ENCODE measurements around the gene CCSER1. TPM values are rescaled to one million over a fixed set of nuclear protein-coding genes. Genes with fewer than 3 reads are reported as not detected.

CCSER1 gene
- polyA plus RNA-seq, 1 donor from 2014 or later: 20.8 TPM

GRCh38 chr4:91519155-91519554 is 1392.0 kb downstream of the CCSER1 start:
- no peak overlapping the region for H3K4me2 ChIP-seq (ENCODE audit: low read length)
- no peak for TF ChIP-seq TAF1 (IDR thresholded peaks at IDR 0.05; ENCODE audit: low read depth)
- TF ChIP-seq, protein P1, sequence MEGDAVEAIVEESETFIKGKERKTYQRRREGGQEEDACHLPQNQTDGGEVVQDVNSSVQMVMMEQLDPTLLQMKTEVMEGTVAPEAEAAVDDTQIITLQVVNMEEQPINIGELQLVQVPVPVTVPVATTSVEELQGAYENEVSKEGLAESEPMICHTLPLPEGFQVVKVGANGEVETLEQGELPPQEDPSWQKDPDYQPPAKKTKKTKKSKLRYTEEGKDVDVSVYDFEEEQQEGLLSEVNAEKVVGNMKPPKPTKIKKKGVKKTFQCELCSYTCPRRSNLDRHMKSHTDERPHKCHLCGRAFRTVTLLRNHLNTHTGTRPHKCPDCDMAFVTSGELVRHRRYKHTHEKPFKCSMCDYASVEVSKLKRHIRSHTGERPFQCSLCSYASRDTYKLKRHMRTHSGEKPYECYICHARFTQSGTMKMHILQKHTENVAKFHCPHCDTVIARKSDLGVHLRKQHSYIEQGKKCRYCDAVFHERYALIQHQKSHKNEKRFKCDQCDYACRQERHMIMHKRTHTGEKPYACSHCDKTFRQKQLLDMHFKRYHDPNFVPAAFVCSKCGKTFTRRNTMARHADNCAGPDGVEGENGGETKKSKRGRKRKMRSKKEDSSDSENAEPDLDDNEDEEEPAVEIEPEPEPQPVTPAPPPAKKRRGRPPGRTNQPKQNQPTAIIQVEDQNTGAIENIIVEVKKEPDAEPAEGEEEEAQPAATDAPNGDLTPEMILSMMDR (IDR thresholded peaks at IDR 0.05; ENCODE audit: poor library complexity, severe bottlenecking): no peak
- TF ChIP-seq MXI1 (conservative IDR thresholded peaks at IDR 0.05; ENCODE audit: poor library complexity, severe bottlenecking): no peak
- TF ChIP-seq, protein P2, sequence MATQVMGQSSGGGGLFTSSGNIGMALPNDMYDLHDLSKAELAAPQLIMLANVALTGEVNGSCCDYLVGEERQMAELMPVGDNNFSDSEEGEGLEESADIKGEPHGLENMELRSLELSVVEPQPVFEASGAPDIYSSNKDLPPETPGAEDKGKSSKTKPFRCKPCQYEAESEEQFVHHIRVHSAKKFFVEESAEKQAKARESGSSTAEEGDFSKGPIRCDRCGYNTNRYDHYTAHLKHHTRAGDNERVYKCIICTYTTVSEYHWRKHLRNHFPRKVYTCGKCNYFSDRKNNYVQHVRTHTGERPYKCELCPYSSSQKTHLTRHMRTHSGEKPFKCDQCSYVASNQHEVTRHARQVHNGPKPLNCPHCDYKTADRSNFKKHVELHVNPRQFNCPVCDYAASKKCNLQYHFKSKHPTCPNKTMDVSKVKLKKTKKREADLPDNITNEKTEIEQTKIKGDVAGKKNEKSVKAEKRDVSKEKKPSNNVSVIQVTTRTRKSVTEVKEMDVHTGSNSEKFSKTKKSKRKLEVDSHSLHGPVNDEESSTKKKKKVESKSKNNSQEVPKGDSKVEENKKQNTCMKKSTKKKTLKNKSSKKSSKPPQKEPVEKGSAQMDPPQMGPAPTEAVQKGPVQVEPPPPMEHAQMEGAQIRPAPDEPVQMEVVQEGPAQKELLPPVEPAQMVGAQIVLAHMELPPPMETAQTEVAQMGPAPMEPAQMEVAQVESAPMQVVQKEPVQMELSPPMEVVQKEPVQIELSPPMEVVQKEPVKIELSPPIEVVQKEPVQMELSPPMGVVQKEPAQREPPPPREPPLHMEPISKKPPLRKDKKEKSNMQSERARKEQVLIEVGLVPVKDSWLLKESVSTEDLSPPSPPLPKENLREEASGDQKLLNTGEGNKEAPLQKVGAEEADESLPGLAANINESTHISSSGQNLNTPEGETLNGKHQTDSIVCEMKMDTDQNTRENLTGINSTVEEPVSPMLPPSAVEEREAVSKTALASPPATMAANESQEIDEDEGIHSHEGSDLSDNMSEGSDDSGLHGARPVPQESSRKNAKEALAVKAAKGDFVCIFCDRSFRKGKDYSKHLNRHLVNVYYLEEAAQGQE (IDR thresholded peaks at IDR 0.05; ENCODE audit: borderline replicate concordance): no peak
- no peak for TF ChIP-seq POLR2AphosphoS5 (IDR thresholded peaks at IDR 0.05)
- TF ChIP-seq EZH2 (IDR thresholded peaks at IDR 0.05; ENCODE audit: borderline replicate concordance, insufficient read depth, low read length, poor library complexity, severe bottlenecking): no peak
- no peak for TF ChIP-seq SMC3 (conservative IDR thresholded peaks at IDR 0.05; ENCODE audit: poor library complexity)
- no peak for TF ChIP-seq RAD21 (conservative IDR thresholded peaks at IDR 0.05)
- TF ChIP-seq EP300 (conservative IDR thresholded peaks at IDR 0.05; ENCODE audit: poor library complexity, severe bottlenecking): no peak
- no peak overlapping the region for H3K9ac ChIP-seq (ENCODE audit: low read length)
- H3K27me3 ChIP-seq (ENCODE audit: insufficient read depth, low read depth, low read length): no peaks in the 10 kb centered on the region
- H3K9me3 ChIP-seq (ENCODE audit: low read length): no peaks in the 10 kb centered on the region
- H3K27ac ChIP-seq (ENCODE audit: low read length): no peak overlapping the region
- H3K4me3 ChIP-seq (ENCODE audit: low read length): no peak overlapping the region
- no peaks in the 10 kb centered on the region for H3F3A ChIP-seq (ENCODE audit: insufficient read depth, low read length, poor library complexity, severe bottlenecking)
- no peaks in the 10 kb centered on the region for H3K79me2 ChIP-seq (replicated peaks; ENCODE audit: insufficient read depth, low read length)
- H2AFZ ChIP-seq (ENCODE audit: low read depth, low read length): no peak overlapping the region
- no peaks in the 10 kb centered on the region for H3K36me3 ChIP-seq (ENCODE audit: insufficient read depth, low read length)
- no peaks in the 10 kb centered on the region for H3K9me2 ChIP-seq (ENCODE audit: insufficient read depth, low read length)
- H4K20me1 ChIP-seq (ENCODE audit: insufficient read depth): no peaks in the 10 kb centered on the region

- Histone ChIP-seq H4K20me1 (ENCODE audit: insufficient read depth) (no peaks in the 10 kb centered on the region), H2AFZ (ENCODE audit: low read depth, low read length) (no peak overlapping the region), H3K27ac (ENCODE audit: low read length) (no peak overlapping the region), H3K4me3 (ENCODE audit: low read length) (no peak overlapping the region), H3K79me2 (replicated peaks; ENCODE audit: insufficient read depth, low read length) (no peaks in the 10 kb centered on the region), H3K27me3 (ENCODE audit: insufficient read depth, low read depth, low read length) (no peaks in the 10 kb centered on the region), H3F3A (ENCODE audit: insufficient read depth, low read length, poor library complexity, severe bottlenecking) (no peaks in the 10 kb centered on the region), H3K4me2 (ENCODE audit: low read length) (no peak overlapping the region), H3K9me2 (ENCODE audit: insufficient read depth, low read length) (no peaks in the 10 kb centered on the region), H3K9ac (ENCODE audit: low read length) (no peak overlapping the region), H3K9me3 (ENCODE audit: low read length) (no peaks in the 10 kb centered on the region), H3K36me3 (ENCODE audit: insufficient read depth, low read length) (no peaks in the 10 kb centered on the region)
- TF ChIP-seq MXI1 (conservative IDR thresholded peaks at IDR 0.05; ENCODE audit: poor library complexity, severe bottlenecking) (no peak), EP300 (conservative IDR thresholded peaks at IDR 0.05; ENCODE audit: poor library complexity, severe bottlenecking) (no peak), POLR2AphosphoS5 (IDR thresholded peaks at IDR 0.05) (no peak), RAD21 (conservative IDR thresholded peaks at IDR 0.05) (no peak)
These were observed 1398.4 kb downstream of the CCSER1 start for GRCh38 chr4:91525621-91526020.

Data from neural cell (in vitro differentiated cells).